Measurements from ENCODE around the gene MRPL24. TPM values are rescaled to one million over a fixed set of nuclear protein-coding genes. Genes with fewer than 3 reads are reported as not detected.
A peak's percentile ranks its signal among the peaks of the same experiment; 100 is the strongest.

The MRPL24 gene
- total and polyA plus RNA-seq, 2 of the 4 experiments (the other 2 are of a cell fraction) = 68.8 to 99.5 TPM

- WGBS, 2 experiments (ENCODE audit: extremely low coverage in 2 of 2, insufficient read length in 1 of 2) = 77% methylated on average over 2 of the region's 3 CpGs; no CpG with 5 or more reads in 1 of the 2 experiments
- ATAC-seq (ENCODE audit: low read depth) (no peak), DNase-seq (no peak)
These were observed 5.0 kb upstream of the MRPL24 start for GRCh38 chr1:156745881-156746280.

More at GRCh38 chr1:156745881-156746280, 5.0 kb upstream of the MRPL24 start:
- peaks cover 6 to 68% of the 10 kb centered on the region in 2 experiments; a peak in 2 of 4 replicates for H3K79me1 ChIP-seq (ENCODE audit: low read depth in 1 of 2, low read length in 2 of 2)
- H3K4me1 ChIP-seq (ENCODE audit: control insufficient read depth, insufficient read depth, low read length) = peaks cover 33% of the 10 kb centered on the region
- H2AK9ac ChIP-seq (replicated peaks; ENCODE audit: low read depth, low read length, poor library complexity) = peak overlapping the region; percentile 4
- H3K56ac ChIP-seq (ENCODE audit: extremely low read depth, insufficient read depth, low read length) = no peak overlapping the region
- no peak overlapping the region for H2AFZ ChIP-seq (replicated peaks; ENCODE audit: low read length, poor library complexity)
- peak overlapping the region; percentile 91; the same call in 1 of the 2 replicates for H3K4me2 ChIP-seq (ENCODE audit: low read depth, low read length)
- CTCF ChIA-PET = interaction anchor here (1.2 kb wide), 1 partner anchor 56 kb away, joined by 4 read pairs; no protein-coding TSS in a partner anchor
- POLR2A ChIA-PET (ENCODE audit: unreplicated experiment) = no interaction called here
- H3K4me3 ChIP-seq (ENCODE audit: insufficient read depth, low read depth, low read length) = no peak overlapping the region
- H4K8ac ChIP-seq (ENCODE audit: low read depth in 2 of 2, low read length in 2 of 2) = peak overlapping the region; percentile 89 to 96
- no peak overlapping the region for H2BK120ac ChIP-seq (ENCODE audit: low read depth, low read length)
- H3K9me3 ChIP-seq (ENCODE audit: control insufficient read depth, insufficient read depth, low read length) = no peaks in the 10 kb centered on the region
- intact Hi-C loops (cut with micrococcal nuclease) = no loop called here
- dilution Hi-C loops (cut with HindIII; ENCODE audit: low sequenced_read_pairs, unreplicated experiment) = no loop called here
- in situ Hi-C loops (cut with MboI; ENCODE audit: low sequenced_read_pairs) = no loop called here
- H3K9me1 ChIP-seq (ENCODE audit: insufficient read depth, low read length) = peaks cover 22% of the 10 kb centered on the region; the same call in 1 of the 2 replicates
- H3K18ac ChIP-seq (ENCODE audit: low read depth, low read length) = no peak overlapping the region
- H2BK5ac ChIP-seq (ENCODE audit: low read depth, low read length, poor library complexity, severe bottlenecking) = peak overlapping the region; percentile 98
- peak overlapping the region; percentile 78; the same call in 1 of the 2 replicates for H3K14ac ChIP-seq (replicated peaks; ENCODE audit: low read depth, low read length)
- peak overlapping the region; percentile 83; the same call in 1 of the 3 replicates for H2BK15ac ChIP-seq (ENCODE audit: low read depth, low read length)
- H3K36me3 ChIP-seq (ENCODE audit: control insufficient read depth, insufficient read depth, low read length) = peaks cover 22% of the 10 kb centered on the region
- no peak overlapping the region for H2BK20ac ChIP-seq (ENCODE audit: low read depth, low read length)
- peak overlapping the region; percentile 97 for H4K5ac ChIP-seq (ENCODE audit: low read depth, low read length)
- TF ChIP-seq CHD1 (IDR thresholded peaks at IDR 0.05; ENCODE audit: low read depth, low read length) = no peak
- no peak for TF ChIP-seq RCOR1 (IDR thresholded peaks at IDR 0.05; ENCODE audit: insufficient replicate concordance, low read length)
- TF ChIP-seq USF2 (IDR thresholded peaks at IDR 0.05; ENCODE audit: low read depth, low read length) = no peak
- no peak for TF ChIP-seq CTCF (conservative IDR thresholded peaks at IDR 0.05; ENCODE audit: low read depth, low read length)
- TF ChIP-seq RAD21 (IDR thresholded peaks at IDR 0.05; ENCODE audit: low read length) = no peak
- TF ChIP-seq RFX5 (IDR thresholded peaks at IDR 0.05; ENCODE audit: low read depth, low read length) = no peak
- TF ChIP-seq FOS (IDR thresholded peaks at IDR 0.05; ENCODE audit: low read depth, low read length) = no peak
- no TSS peak for BruUV-seq (replicated peaks)
- H4K91ac ChIP-seq (ENCODE audit: insufficient read depth, low read depth, low read length) = peak overlapping the region; percentile 96
- H3K4ac ChIP-seq (ENCODE audit: low read depth, low read length) = peak overlapping the region; percentile 96
- no peak overlapping the region for H3K23ac ChIP-seq (ENCODE audit: low read depth, low read length)
- H2AK5ac ChIP-seq (ENCODE audit: low read depth, low read length) = peak overlapping the region; percentile 98; the same call in 1 of the 2 replicates
- peak overlapping the region; percentile 94; the same call in 1 of the 2 replicates for H3K27ac ChIP-seq (ENCODE audit: insufficient read depth, low read length)
- H4K20me1 ChIP-seq (ENCODE audit: insufficient read depth, low read length) = 0 out of 2 replicates have a peak, but pooled peaks cover 11% of the 10 kb centered on the region
- no peaks in the 10 kb centered on the region for H3K27me3 ChIP-seq (ENCODE audit: control insufficient read depth, insufficient read depth, low read length)
- H3K9ac ChIP-seq (ENCODE audit: low read depth, low read length) = peak overlapping the region; percentile 76; the same call in 1 of the 2 replicates

Data from IMR-90 (cell line).